Measurements from ENCODE around the gene FAM120B. TPM values are rescaled to one million over a fixed set of nuclear protein-coding genes. Genes with fewer than 3 reads are reported as not detected.

FAM120B gene
- total RNA-seq, 1 donor from 2014 or later = 18.4 TPM

- Mint-ChIP-seq H3K4me1 (ENCODE audit: low read depth) (peaks cover 4% of the 10 kb centered on the region), H3K4me3 (no peak overlapping the region), H3K9me3 (no peaks in the 10 kb centered on the region), H3K27me3 (ENCODE audit: insufficient read depth) (peaks cover 2% of the 10 kb centered on the region), H3K27ac (no peak overlapping the region), H3K36me3 (ENCODE audit: low read depth) (no peaks in the 10 kb centered on the region)
- no peak for DNase-seq (ENCODE audit: low spot score)
- intact Hi-C loops (cut with micrococcal nuclease) = no loop called here
These were observed 148.1 kb downstream of the FAM120B start for GRCh38 chr6:170454512-170455285.

- Mint-ChIP-seq H3K27me3 (ENCODE audit: insufficient read depth) (peaks cover 2% of the 10 kb centered on the region), H3K9me3 (no peaks in the 10 kb centered on the region), H3K4me1 (ENCODE audit: low read depth) (peaks cover 9% of the 10 kb centered on the region), H3K36me3 (ENCODE audit: low read depth) (no peaks in the 10 kb centered on the region), H3K27ac (no peak overlapping the region), H3K4me3 (no peak overlapping the region)
- DNase-seq (ENCODE audit: low spot score) = no peak
- intact Hi-C loops (cut with micrococcal nuclease) = no loop called here
These were observed 148.9 kb downstream of the FAM120B start for GRCh38 chr6:170455335-170455979.

- peaks cover 2% of the 10 kb centered on the region for H3K27me3 Mint-ChIP-seq (ENCODE audit: insufficient read depth)
- peaks cover 9% of the 10 kb centered on the region for H3K4me1 Mint-ChIP-seq (ENCODE audit: low read depth)
- intact Hi-C loops (cut with micrococcal nuclease) = no loop called here
- DNase-seq (ENCODE audit: low spot score) = no peak
- no peak overlapping the region for H3K4me3 Mint-ChIP-seq
- H3K9me3 Mint-ChIP-seq = no peaks in the 10 kb centered on the region
- no peaks in the 10 kb centered on the region for H3K36me3 Mint-ChIP-seq (ENCODE audit: low read depth)
- H3K27ac Mint-ChIP-seq = no peak overlapping the region
These were observed 149.8 kb downstream of the FAM120B start for GRCh38 chr6:170456334-170456733.

Other genes with a start within 250 kb of the FAM120B start
- not detected in 2 replicates for gene DLL1, start 15.7 kb upstream of the FAM120B start, total RNA-seq
- 264 and 265 TPM in 2 replicates for gene PSMB1, start 246.5 kb downstream of the FAM120B start, total RNA-seq
- 27.8 and 29.6 TPM in 2 replicates for gene TBP, start 247.6 kb downstream of the FAM120B start, total RNA-seq

Data from activated T-helper 1 cell treated with anti-CD3 and anti-CD28 coated beads, Interleukin-12 subunit alpha, Interleukin-12 subunit beta, Interleukin-2, Interleukin-4 antibody, amounts not matched to agents 30 ng/mL and 10 ng/mL and 1 ng/mL, durations not matched to agents 14 hours and 24 hours and 36 hours (primary cell).